Measurements from ENCODE around the gene PHC2. TPM values are rescaled to one million over a fixed set of nuclear protein-coding genes. Genes with fewer than 3 reads are reported as not detected.

Gene PHC2, protein sequence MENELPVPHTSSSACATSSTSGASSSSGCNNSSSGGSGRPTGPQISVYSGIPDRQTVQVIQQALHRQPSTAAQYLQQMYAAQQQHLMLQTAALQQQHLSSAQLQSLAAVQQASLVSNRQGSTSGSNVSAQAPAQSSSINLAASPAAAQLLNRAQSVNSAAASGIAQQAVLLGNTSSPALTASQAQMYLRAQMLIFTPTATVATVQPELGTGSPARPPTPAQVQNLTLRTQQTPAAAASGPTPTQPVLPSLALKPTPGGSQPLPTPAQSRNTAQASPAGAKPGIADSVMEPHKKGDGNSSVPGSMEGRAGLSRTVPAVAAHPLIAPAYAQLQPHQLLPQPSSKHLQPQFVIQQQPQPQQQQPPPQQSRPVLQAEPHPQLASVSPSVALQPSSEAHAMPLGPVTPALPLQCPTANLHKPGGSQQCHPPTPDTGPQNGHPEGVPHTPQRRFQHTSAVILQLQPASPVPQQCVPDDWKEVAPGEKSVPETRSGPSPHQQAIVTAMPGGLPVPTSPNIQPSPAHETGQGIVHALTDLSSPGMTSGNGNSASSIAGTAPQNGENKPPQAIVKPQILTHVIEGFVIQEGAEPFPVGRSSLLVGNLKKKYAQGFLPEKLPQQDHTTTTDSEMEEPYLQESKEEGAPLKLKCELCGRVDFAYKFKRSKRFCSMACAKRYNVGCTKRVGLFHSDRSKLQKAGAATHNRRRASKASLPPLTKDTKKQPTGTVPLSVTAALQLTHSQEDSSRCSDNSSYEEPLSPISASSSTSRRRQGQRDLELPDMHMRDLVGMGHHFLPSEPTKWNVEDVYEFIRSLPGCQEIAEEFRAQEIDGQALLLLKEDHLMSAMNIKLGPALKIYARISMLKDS
- total RNA-seq, result 82.2 and 85.4 TPM in 2 replicates

DNA sequence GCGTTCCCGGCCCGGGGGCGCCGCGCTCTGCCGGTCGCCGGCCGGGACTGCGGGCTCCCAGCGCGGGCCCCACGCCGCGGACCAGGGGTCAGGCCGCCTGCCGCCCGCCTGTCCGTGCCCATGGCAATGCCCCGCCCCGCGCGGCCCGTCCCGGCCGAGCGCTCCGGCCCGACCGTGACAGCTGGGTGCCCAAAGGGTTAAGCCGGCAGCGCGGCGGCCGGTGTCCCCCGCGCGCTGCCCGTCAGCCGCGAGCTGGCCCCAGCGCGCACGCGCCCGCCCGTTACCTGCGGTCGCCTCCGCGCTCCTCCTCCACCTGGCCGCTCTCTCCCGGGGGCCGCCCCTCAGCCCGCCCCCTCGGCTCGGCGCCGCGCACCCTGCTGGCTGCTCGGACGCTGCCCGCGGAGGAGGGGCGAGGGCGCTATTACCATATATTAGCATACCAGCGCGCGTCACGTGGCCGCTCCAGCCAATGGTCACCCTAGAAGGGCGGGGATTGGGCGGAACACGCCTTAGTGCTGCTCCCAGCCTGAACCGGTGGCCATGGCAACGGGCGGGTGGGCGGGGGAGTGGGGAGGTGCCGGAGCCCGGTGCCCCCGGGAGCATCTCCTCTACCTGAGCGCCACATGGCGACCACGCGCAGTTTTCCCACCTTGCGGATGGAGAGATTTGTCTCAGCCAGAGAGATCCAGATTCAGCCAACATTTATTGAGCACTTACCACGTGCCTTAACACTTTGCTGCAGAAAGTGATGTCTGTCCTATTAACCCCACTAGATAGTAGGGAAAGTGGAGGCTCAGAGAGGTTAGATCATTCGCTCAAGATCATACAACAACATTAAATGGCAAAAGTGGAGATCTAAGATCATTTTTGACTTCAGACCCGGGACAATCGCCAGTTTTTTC is at the start of gene PHC2:
Gene PHC2, minus strand, starts transcription at position 404 of the 902 bp plus-strand sequence. CDS start 55,556 bp downstream, outside the sequence.
- Histone ChIP-seq H3K4me3 (ENCODE audit: insufficient read depth, low read length) (peak within 1 kb of the TSS; percentile 79), H4K20me1 (ENCODE audit: insufficient read depth, low read length) (no peaks in the 10 kb centered on the region), H3K27ac (ENCODE audit: low read depth, low read length) (peak within 1 kb of the TSS; percentile 70), H2AFZ (ENCODE audit: low read length) (peak within 1 kb of the TSS; percentile 75), H3K27me3 (ENCODE audit: insufficient read depth, low read length) (no peaks in the 10 kb centered on the region), H3K4me2 (ENCODE audit: insufficient read depth, low read length) (peak within 1 kb of the TSS; percentile 94), H3K9me3 (ENCODE audit: low read depth, low read length) (no peaks in the 10 kb centered on the region), H3K4me1 (ENCODE audit: insufficient read depth, low read length) (peaks cover 60% of the 10 kb centered on the region), H3K79me2 (ENCODE audit: insufficient read depth, low read length) (peaks cover 46% of the 10 kb centered on the region), H3K36me3 (ENCODE audit: insufficient read depth, low read length) (no peaks in the 10 kb centered on the region)
- no peak for TF ChIP-seq CTCF (IDR thresholded peaks at IDR 0.05; ENCODE audit: extremely low read depth, low read depth, low read length)
- peak; percentile 98 for DNase-seq (ENCODE audit: insufficient read length, low spot score, missing footprints)

GRCh38 chr1:33477451-33477850 is 46.6 kb upstream of the PHC2 start:
- Histone ChIP-seq H3K27me3 (ENCODE audit: insufficient read depth, low read length) (no peaks in the 10 kb centered on the region), H4K20me1 (ENCODE audit: insufficient read depth, low read length) (peaks cover 4% of the 10 kb centered on the region), H3K9me3 (ENCODE audit: low read depth, low read length) (no peaks in the 10 kb centered on the region), H3K27ac (ENCODE audit: low read depth, low read length) (no peak overlapping the region), H3K4me1 (ENCODE audit: insufficient read depth, low read length) (peaks cover 14% of the 10 kb centered on the region), H2AFZ (ENCODE audit: low read length) (no peak overlapping the region), H3K36me3 (ENCODE audit: insufficient read depth, low read length) (peaks cover 22% of the 10 kb centered on the region), H3K4me3 (ENCODE audit: insufficient read depth, low read length) (no peak overlapping the region), H3K79me2 (ENCODE audit: insufficient read depth, low read length) (peaks cover 37% of the 10 kb centered on the region), H3K4me2 (ENCODE audit: insufficient read depth, low read length) (no peak overlapping the region)
- no peak for TF ChIP-seq CTCF (IDR thresholded peaks at IDR 0.05; ENCODE audit: extremely low read depth, low read depth, low read length)
- no peak for DNase-seq (ENCODE audit: insufficient read length, low spot score, missing footprints)

GRCh38 chr1:33473900-33474299 is 43.0 kb upstream of the PHC2 start:
- DNase-seq (ENCODE audit: insufficient read length, low spot score, missing footprints), result no peak
- H3K4me2 ChIP-seq (ENCODE audit: insufficient read depth, low read length), result peak overlapping the region; percentile 8
- no peaks in the 10 kb centered on the region for H3K9me3 ChIP-seq (ENCODE audit: low read depth, low read length)
- peaks cover 37% of the 10 kb centered on the region for H3K79me2 ChIP-seq (ENCODE audit: insufficient read depth, low read length)
- no peaks in the 10 kb centered on the region for H3K36me3 ChIP-seq (ENCODE audit: insufficient read depth, low read length)
- H3K27ac ChIP-seq (ENCODE audit: low read depth, low read length), result no peak overlapping the region
- peaks cover 28% of the 10 kb centered on the region for H3K4me1 ChIP-seq (ENCODE audit: insufficient read depth, low read length)
- no peaks in the 10 kb centered on the region for H3K27me3 ChIP-seq (ENCODE audit: insufficient read depth, low read length)
- peaks cover 4% of the 10 kb centered on the region for H4K20me1 ChIP-seq (ENCODE audit: insufficient read depth, low read length)
- no peak overlapping the region for H2AFZ ChIP-seq (ENCODE audit: low read length)
- H3K4me3 ChIP-seq (ENCODE audit: insufficient read depth, low read length), result no peak overlapping the region
- TF ChIP-seq CTCF (IDR thresholded peaks at IDR 0.05; ENCODE audit: extremely low read depth, low read depth, low read length), result no peak

All from osteoblast (primary cell).